K562 (cell line): Measurements from ENCODE around the gene COQ2. TPM values are rescaled to one million over a fixed set of nuclear protein-coding genes. Genes with fewer than 3 reads are reported as not detected.

ENCODE experiments used
- ATAC-seq: fragments of 200-7000 bp; cut with Tn5 transposase; 3 replicates; pipeline ENCODE4 v1.9.1; 2020; ENCODE audit warnings: moderate library complexity
- BruUV-seq: library from RNA; stranded (reverse); fragments of 400-500 nt; replicated peaks from 2 replicates; lab custom pipeline; 2021; lab: Mats Ljungman, UMichigan
- CTCF ChIA-PET: fragments of 300-600 bp; formaldehyde crosslinking; extraction: SDS; loops from one replicate; lab custom pipeline; 2021; ENCODE audit warnings: low intra/inter-chr PET ratio; lab: Yijun Ruan, JAX
- POLR2A ChIA-PET: fragments of 300-600, 350-650 bp; sonication (Branson Sonifier 250); formaldehyde crosslinking; extraction: SDS; loops from one replicate; lab custom pipeline; 2021; ENCODE audit warnings: antibody characterized with exemption, inconsistent platforms; lab: Yijun Ruan, JAX
- DNase-seq, 4 experiments: peaks; one replicate each; pipeline versions ENCODE4 v3.0.0 to v3.0.0-alpha.2; 2011 to 2018; ENCODE audit warnings: low spot score in 3 of 4, mixed read lengths in 3 of 4; ENCODE audit errors: extremely low read depth in 1 of 4
- FAIRE-seq: peaks from 2 replicates; lab custom pipeline; 2011; peaks lifted over from hg19 to GRCh38; lab: Jason Lieb, UNC
- H2AFZ ChIP-seq: 2 replicates; pipeline ENCODE4 v1.6.0; 2011; ENCODE audit warnings: low read depth, low read length, control low read depth, inconsistent platforms
- H3K27ac ChIP-seq: fragments of 200-600 bp; 3 replicates; pipeline ENCODE4 v1.8.0; 2011; ENCODE audit warnings: low read depth, mild to moderate bottlenecking, control low read depth, inconsistent platforms, low read length, moderate library complexity, mixed read lengths; ENCODE audit errors: extremely low read depth
- H3K27me3 ChIP-seq, 2 experiments: fragments of 300-600 bp in 1 of 2; 2 replicates in 1 of 2; 3 replicates in 1 of 2; pipeline versions ENCODE4 v1.6.0 to v1.8.0; 2011; ENCODE audit warnings: inconsistent platforms in 2 of 2, low read length in 2 of 2, mild to moderate bottlenecking in 1 of 2, mixed read lengths in 1 of 2, moderate library complexity in 1 of 2; ENCODE audit not compliant: control insufficient read depth in 2 of 2, insufficient read depth in 2 of 2
- H3K36me3 ChIP-seq: fragments of 300-600 bp; 3 replicates; pipeline ENCODE4 v1.8.0; 2011; ENCODE audit warnings: mild to moderate bottlenecking, low read length, inconsistent platforms; ENCODE audit not compliant: control insufficient read depth, insufficient read depth
- H3K4me1 ChIP-seq, 2 experiments: fragments of 200-600 bp in 1 of 2; replicated peaks in 1 of 2; 2 replicates in 1 of 2; 3 replicates in 1 of 2; pipeline versions ENCODE4 v1.5.1 to v1.8.0; 2011; ENCODE audit warnings: inconsistent platforms in 2 of 2, low read length in 2 of 2, mild to moderate bottlenecking in 1 of 2, mixed read lengths in 1 of 2, moderate library complexity in 1 of 2; ENCODE audit not compliant: control insufficient read depth in 2 of 2, insufficient read depth in 2 of 2
- H3K4me2 ChIP-seq: 2 replicates; pipeline ENCODE4 v1.6.1; 2011; ENCODE audit warnings: low read length, control low read depth, inconsistent platforms, mixed read lengths; ENCODE audit not compliant: insufficient read depth
- H3K4me3 ChIP-seq: fragments of 200-600 bp; sonication (generic), shearing (Covaris generic); 2 replicates; pipeline ENCODE4 v1.5.1; 2016; ENCODE audit warnings: control low read depth, inconsistent platforms
- H3K79me2 ChIP-seq: fragments of 200-600 bp; 3 replicates; pipeline ENCODE4 v1.8.0; 2011; ENCODE audit warnings: low read length, inconsistent platforms; ENCODE audit not compliant: control insufficient read depth, insufficient read depth
- H3K9ac ChIP-seq, 2 experiments: 2 replicates each; pipeline versions ENCODE4 v1.6.0 to v1.6.1; 2011; ENCODE audit warnings: low read depth in 2 of 2, low read length in 2 of 2, control low read depth in 1 of 2, inconsistent platforms in 1 of 2, mild to moderate bottlenecking in 1 of 2, mixed read lengths in 1 of 2; ENCODE audit not compliant: insufficient read depth in 1 of 2
- H3K9me1 ChIP-seq: one replicate; pipeline ENCODE4 v1.6.0; 2011; ENCODE audit warnings: inconsistent platforms, mild to moderate bottlenecking, low read length, moderate library complexity; ENCODE audit not compliant: control insufficient read depth, insufficient read depth
- H3K9me3 ChIP-seq: replicated peaks from 2 replicates; pipeline ENCODE4 v1.5.1; 2011; ENCODE audit warnings: low read depth, low read length, inconsistent platforms; ENCODE audit not compliant: control insufficient read depth, insufficient read depth
- H4K20me1 ChIP-seq: replicated peaks from 2 replicates; pipeline ENCODE4 v1.6.1; 2011; ENCODE audit warnings: low read length, inconsistent platforms, mixed read lengths; ENCODE audit not compliant: control insufficient read depth, insufficient read depth
- CBFA2T3 ChIP-seq: fragments of 450-650 bp; IDR thresholded peaks from 2 replicates; pipeline ENCODE4 v1.6.1; 2017
- NCOA4 ChIP-seq: fragments of 450-650 bp; IDR thresholded peaks from 2 replicates; pipeline ENCODE4 v1.6.1; 2018; ENCODE audit warnings: mild to moderate bottlenecking; ENCODE audit not compliant: partially characterized antibody
- PHF21A ChIP-seq: fragments of 450-650 bp; IDR thresholded peaks from 2 replicates; pipeline ENCODE4 v1.6.1; 2017; ENCODE audit warnings: low read depth, borderline replicate concordance
- POLR2A ChIP-seq: fragments of 450-650 bp; conservative IDR thresholded peaks from 2 replicates; pipeline ENCODE4 v1.6.1; 2016
- PRDM10 ChIP-seq: fragments of 450-650 bp; IDR thresholded peaks from 2 replicates; pipeline ENCODE4 v1.6.1; 2018; ENCODE audit not compliant: partially characterized antibody
- PURB ChIP-seq: sonication (generic); formaldehyde crosslinking; IDR thresholded peaks from 2 replicates; pipeline ENCODE4 v1.9.0; 2021; ENCODE audit warnings: low read depth, mild to moderate bottlenecking, missing genetic modification reagents
- TBP ChIP-seq: optimal IDR thresholded peaks from 2 replicates; pipeline ENCODE3; 2011; ENCODE audit warnings: low read depth, low read length, improper control_type of control experiment
- ZFP1 ChIP-seq: fragments of 450-650 bp; formaldehyde crosslinking; IDR thresholded peaks from 2 replicates; pipeline ENCODE4 v1.4.0; 2020; ENCODE audit warnings: mild to moderate bottlenecking, mixed read lengths
- ZNF134 ChIP-seq: fragments of 250-450 bp; sonication (Bioruptor Pico); conservative IDR thresholded peaks from 2 replicates; pipeline ENCODE4 v1.4.0; 2020
- ZNF146 ChIP-seq: IDR thresholded peaks from one replicate; pipeline ENCODE4 v1.6.1; 2018; ENCODE audit warnings: missing compliant biosample characterization; ENCODE audit not compliant: unreplicated experiment
- ZNF717 ChIP-seq: fragments of 250-450 bp; sonication (Bioruptor Pico); IDR thresholded peaks from 2 replicates; pipeline ENCODE4 v1.5.0; 2021
- ZNF75A ChIP-seq: fragments of 450-650 bp; formaldehyde crosslinking; IDR thresholded peaks from 2 replicates; pipeline ENCODE4 v1.4.0; 2020; ENCODE audit warnings: mild to moderate bottlenecking
- WGBS: fragments of 100-300 bp; shearing (Covaris generic); methylation state at CpG from one replicate; pipeline ENCODE4 v1.1.6; 2016; ENCODE audit warnings: low coverage, mixed read lengths; ENCODE audit not compliant: insufficient coverage; ENCODE audit errors: missing lambda C conversion rate; 5-methylcytosine and 5-hydroxymethylcytosine counted together
- in situ Hi-C: fragments of 300-500 bp; cut with MboI; formaldehyde crosslinking; loops from 4 replicates; pipeline ENCODE4 v1.15.0; 2018; ENCODE audit warnings: inconsistent platforms, mixed read lengths
- intact Hi-C: fragments of 100-400 bp; cut with micrococcal nuclease; formaldehyde crosslinking; loops from 2 replicates; pipeline ENCODE4 v1.14.2; 2022
- polyA plus RNA-seq, 8 experiments: library from polyadenylated mRNA; depleted of rRNA in 4 of 8; stranded (reverse) in 5 of 8; unstranded in 3 of 8; fragments of >200 nt; fragmentation: Nextera tagmentation in 2 of 8; fragmentation: Illumina TruSeq in 1 of 8; extraction: Ambion mirVana in 2 of 8; extraction: Trizol in 1 of 8; gene quantifications; 2 replicates each; pipeline versions ENCODE4 v1.2.1 to v1.2.3, GENCODE V29; 2011 to 2014; ENCODE audit warnings: inconsistent platforms in 1 of 8, missing spikeins in 1 of 8
- total RNA-seq, 7 experiments: library from RNA; depleted of rRNA in 6 of 7; stranded (reverse); fragments of >200 nt in 6 of 7; fragmentation: Illumina TruSeq in 2 of 7; extraction: Trizol in 2 of 7; gene quantifications; 2 replicates each; pipeline versions ENCODE4 v1.2.1 to v1.2.3, GENCODE V29; 2011 to 2021; ENCODE audit warnings: low replicate concordance in 1 of 7
- TF ChIP-seq, protein P1 (sequence below): fragments of 250-450 bp; sonication (Bioruptor Pico); IDR thresholded peaks from 2 replicates; pipeline ENCODE4 v1.4.0; 2020; ENCODE audit warnings: mild to moderate bottlenecking, moderate library complexity
- TF ChIP-seq, protein P2 (sequence below): sonication (generic); formaldehyde crosslinking; IDR thresholded peaks from 2 replicates; pipeline ENCODE4 v1.4.0; 2020; ENCODE audit warnings: mild to moderate bottlenecking, missing genetic modification reagents

The COQ2 gene
- total and polyA plus RNA-seq, 9 of the 15 experiments (the other 6 are each of a cell fraction or from before 2014, with no cell fraction given): 1.9 to 13.5 (median 11.8) TPM

DNA sequence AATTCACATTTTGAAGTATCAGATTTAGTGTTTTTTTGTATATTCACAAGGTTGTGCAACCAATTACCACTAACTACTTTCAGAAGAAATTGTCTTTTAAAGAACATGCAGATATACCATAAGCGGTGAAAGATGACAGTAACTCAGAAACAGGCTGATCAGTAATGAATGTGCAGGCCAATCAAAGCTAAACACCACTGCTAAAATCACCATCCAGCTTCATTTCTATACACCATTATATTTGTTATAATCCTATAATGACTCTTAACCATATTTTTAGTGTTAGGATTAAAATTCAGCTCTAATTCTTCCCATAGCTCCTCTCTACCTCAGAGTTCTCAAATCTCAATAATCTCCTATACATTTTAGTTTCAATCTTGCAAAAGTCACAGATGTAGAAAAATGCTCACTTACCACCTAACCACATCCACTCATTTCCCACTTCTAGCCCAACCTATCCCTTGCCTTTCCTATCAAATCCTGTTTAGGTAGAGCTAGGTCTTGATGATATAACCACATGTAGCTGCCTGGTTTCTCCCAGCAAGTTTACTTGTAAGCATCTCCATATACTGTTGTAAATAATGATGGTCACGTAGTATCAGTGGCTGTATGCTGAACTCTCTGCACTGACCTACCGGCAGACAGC, 16.6 kb downstream of the COQ2 start (continued):
- TF ChIP-seq ZNF75A (no peak), CBFA2T3 (no peak), ZNF146 (CRISPR knock-in tag) (no peak), PURB (CRISPR knock-in tag) (no peak)

GRCh38 chr4:83267121-83267829, 17.3 kb downstream of the COQ2 start:
- TF ChIP-seq ZNF134 (CRISPR knock-in tag) (no peak), NCOA4 (no peak), PHF21A (no peak), ZFP1 (no peak), POLR2A (no peak), TBP (no peak), ZNF717 (CRISPR knock-in tag) (no peak), PRDM10 (no peak)
- TF ChIP-seq, protein P1, sequence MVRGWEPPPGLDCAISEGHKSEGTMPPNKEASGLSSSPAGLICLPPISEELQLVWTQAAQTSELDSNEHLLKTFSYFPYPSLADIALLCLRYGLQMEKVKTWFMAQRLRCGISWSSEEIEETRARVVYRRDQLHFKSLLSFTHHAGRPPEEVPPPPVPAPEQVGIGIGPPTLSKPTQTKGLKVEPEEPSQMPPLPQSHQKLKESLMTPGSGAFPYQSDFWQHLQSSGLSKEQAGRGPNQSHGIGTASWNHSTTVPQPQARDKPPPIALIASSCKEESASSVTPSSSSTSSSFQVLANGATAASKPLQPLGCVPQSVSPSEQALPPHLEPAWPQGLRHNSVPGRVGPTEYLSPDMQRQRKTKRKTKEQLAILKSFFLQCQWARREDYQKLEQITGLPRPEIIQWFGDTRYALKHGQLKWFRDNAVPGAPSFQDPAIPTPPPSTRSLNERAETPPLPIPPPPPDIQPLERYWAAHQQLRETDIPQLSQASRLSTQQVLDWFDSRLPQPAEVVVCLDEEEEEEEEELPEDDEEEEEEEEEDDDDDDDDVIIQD (CRISPR knock-in tag): no peak
- TF ChIP-seq, protein P2, sequence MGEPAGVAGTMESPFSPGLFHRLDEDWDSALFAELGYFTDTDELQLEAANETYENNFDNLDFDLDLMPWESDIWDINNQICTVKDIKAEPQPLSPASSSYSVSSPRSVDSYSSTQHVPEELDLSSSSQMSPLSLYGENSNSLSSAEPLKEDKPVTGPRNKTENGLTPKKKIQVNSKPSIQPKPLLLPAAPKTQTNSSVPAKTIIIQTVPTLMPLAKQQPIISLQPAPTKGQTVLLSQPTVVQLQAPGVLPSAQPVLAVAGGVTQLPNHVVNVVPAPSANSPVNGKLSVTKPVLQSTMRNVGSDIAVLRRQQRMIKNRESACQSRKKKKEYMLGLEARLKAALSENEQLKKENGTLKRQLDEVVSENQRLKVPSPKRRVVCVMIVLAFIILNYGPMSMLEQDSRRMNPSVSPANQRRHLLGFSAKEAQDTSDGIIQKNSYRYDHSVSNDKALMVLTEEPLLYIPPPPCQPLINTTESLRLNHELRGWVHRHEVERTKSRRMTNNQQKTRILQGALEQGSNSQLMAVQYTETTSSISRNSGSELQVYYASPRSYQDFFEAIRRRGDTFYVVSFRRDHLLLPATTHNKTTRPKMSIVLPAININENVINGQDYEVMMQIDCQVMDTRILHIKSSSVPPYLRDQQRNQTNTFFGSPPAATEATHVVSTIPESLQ (CRISPR knock-in tag): no peak
- Histone ChIP-seq H3K9me1 (no peaks in the 10 kb centered on the region), H3K36me3 (peaks cover 23% of the 10 kb centered on the region; the same call in 2 of the 3 replicates), H3K27me3 (no peaks in the 10 kb centered on the region), H3K4me2 (no peak overlapping the region), H2AFZ (no peak overlapping the region), H3K79me2 (no peaks in the 10 kb centered on the region), H3K27ac (no peak overlapping the region), H3K4me1 (peaks cover 0 to 5% of the 10 kb centered on the region in 2 experiments; a peak in 3 of 5 replicates), H3K4me3 (no peak overlapping the region), H3K9me3 (no peaks in the 10 kb centered on the region), H4K20me1 (no peaks in the 10 kb centered on the region), H3K9ac (no peak overlapping the region)
- no TSS peak for BruUV-seq
- intact Hi-C loops (no loop called here), in situ Hi-C loops (no loop called here)
- ATAC-seq (no peak), FAIRE-seq (no peak), DNase-seq (no peak)
- CTCF ChIA-PET: no interaction called here
- 83% methylated on average over 7 of the region's 7 CpGs for WGBS
- POLR2A ChIA-PET: no interaction called here
